Karpas-422 (cell line): ENCODE data around the gene CARM1. TPM values are rescaled to one million over a fixed set of nuclear protein-coding genes. Genes with fewer than 3 reads are reported as not detected.
"Not testable (repeated sequence)": the region's sequence is repeated elsewhere in the genome, so short reads cannot be mapped to it uniquely, and the experiment has no call there.

Experiments
- DNase-seq: peaks from one replicate; pipeline ENCODE4 v3.0.0-alpha.2; 2015
- H2AFZ ChIP-seq: fragments of 200-600 bp; sonication (generic); 2 replicates; pipeline ENCODE4 v1.6.1; 2014; ENCODE audit warnings: antibody characterized with exemption, low read length, mixed read lengths
- H3K27ac ChIP-seq: fragments of 200-600 bp; sonication (generic); 2 replicates; pipeline ENCODE4 v1.5.1; 2014; ENCODE audit warnings: mild to moderate bottlenecking, low read length, moderate library complexity
- H3K27me3 ChIP-seq: fragments of 200-600 bp; sonication (generic); 2 replicates; pipeline ENCODE4 v1.6.1; 2014; ENCODE audit warnings: low read length, mixed read lengths
- H3K36me3 ChIP-seq: fragments of 200-600 bp; sonication (generic); 2 replicates; pipeline ENCODE4 v1.6.1; 2014; ENCODE audit warnings: low read length, mixed read lengths; ENCODE audit not compliant: insufficient read depth
- H3K4me1 ChIP-seq: fragments of 200-600 bp; sonication (generic); 2 replicates; pipeline ENCODE4 v1.6.1; 2014; ENCODE audit warnings: mild to moderate bottlenecking, low read length, mixed read lengths
- H3K4me2 ChIP-seq: fragments of 200-600 bp; sonication (generic); 2 replicates; pipeline ENCODE4 v1.6.1; 2014; ENCODE audit warnings: low read length, low read depth, mild to moderate bottlenecking; ENCODE audit not compliant: poor library complexity, severe bottlenecking
- H3K4me3 ChIP-seq: fragments of 200-600 bp; sonication (generic); 2 replicates; pipeline ENCODE4 v1.5.1; 2014; ENCODE audit warnings: mild to moderate bottlenecking, antibody characterized with exemption, low read length, mixed read lengths
- H3K79me2 ChIP-seq: fragments of 200-600 bp; sonication (generic); 2 replicates; pipeline ENCODE4 v1.6.1; 2014; ENCODE audit warnings: mild to moderate bottlenecking, low read length, mixed read lengths
- H3K9ac ChIP-seq: fragments of 200-600 bp; sonication (generic); 2 replicates; pipeline ENCODE4 v1.6.0; 2014; ENCODE audit warnings: low read length
- H3K9me2 ChIP-seq: fragments of 200-600 bp; sonication (generic), shearing (Covaris generic); replicated peaks from 2 replicates; pipeline ENCODE4 v1.6.0; 2014; ENCODE audit warnings: mild to moderate bottlenecking, low read length, moderate library complexity; ENCODE audit not compliant: insufficient read depth
- H3K9me3 ChIP-seq: fragments of 300-700, 200-600 bp; sonication (generic); 2 replicates; pipeline ENCODE4 v1.6.1; 2014; ENCODE audit warnings: low read length, mixed read lengths
- H4K20me1 ChIP-seq: fragments of 200-600 bp; sonication (generic); 2 replicates; pipeline ENCODE4 v1.6.1; 2014; ENCODE audit warnings: mild to moderate bottlenecking, antibody characterized with exemption, low read length, low read depth; ENCODE audit not compliant: insufficient read depth
- total RNA-seq: library from RNA; depleted of rRNA; stranded (reverse); fragments of >200 nt; shearing (Covaris generic); gene quantifications from 2 replicates; pipeline ENCODE4 v1.2.3, GENCODE V29; 2014; ENCODE audit warnings: low replicate concordance

Gene CARM1
- total RNA-seq, 1 experiment from 2014 or later, result 38.2 TPM

GRCh38 chr19:10852941-10853340, 18.4 kb upstream of the CARM1 start:
- Histone ChIP-seq H3K4me3 (no peak overlapping the region), H2AFZ (no peak overlapping the region), H3K27ac (no peak overlapping the region), H3K27me3 (no peaks in the 10 kb centered on the region), H3K36me3 (no peaks in the 10 kb centered on the region), H3K9me3 (no peaks in the 10 kb centered on the region), H4K20me1 (no peaks in the 10 kb centered on the region), H3K4me2 (no peak overlapping the region), H3K4me1 (peaks cover 6% of the 10 kb centered on the region; the same call in 1 of the 2 replicates), H3K9ac (no peak overlapping the region), H3K79me2 (no peaks in the 10 kb centered on the region), H3K9me2 (no peaks in the 10 kb centered on the region)
- DNase-seq, result no peak

GRCh38 chr19:10854350-10855089, 16.8 kb upstream of the CARM1 start:
- DNase-seq, result no peak
- Histone ChIP-seq H3K4me2 (no peak overlapping the region), H3K4me3 (no peak overlapping the region), H3K9ac (no peak overlapping the region), H3K79me2 (no peaks in the 10 kb centered on the region), H3K9me2 (no peaks in the 10 kb centered on the region), H2AFZ (no peak overlapping the region), H3K27me3 (no peaks in the 10 kb centered on the region), H3K9me3 (no peaks in the 10 kb centered on the region), H3K36me3 (no peaks in the 10 kb centered on the region), H4K20me1 (no peaks in the 10 kb centered on the region), H3K27ac (no peak overlapping the region), H3K4me1 (peaks cover 3% of the 10 kb centered on the region)

GRCh38 chr19:10855879-10856522, 15.4 kb upstream of the CARM1 start:
- Histone ChIP-seq H3K79me2 (no peaks in the 10 kb centered on the region), H3K4me1 (peaks cover 3% of the 10 kb centered on the region), H3K36me3 (no peaks in the 10 kb centered on the region), H3K9me3 (no peaks in the 10 kb centered on the region), H3K9me2 (no peaks in the 10 kb centered on the region), H3K9ac (no peak overlapping the region), H3K27ac (no peak overlapping the region), H2AFZ (0 out of 2 replicates have a peak overlapping the region, but pooled peaks have one; percentile 62), H3K4me3 (no peak overlapping the region), H3K27me3 (no peaks in the 10 kb centered on the region), H4K20me1 (no peaks in the 10 kb centered on the region), H3K4me2 (no peak overlapping the region)
- peak; percentile 84 for DNase-seq

- H3K36me3 ChIP-seq, H3K27me3 ChIP-seq, H3K4me3 ChIP-seq, H3K9me3 ChIP-seq, H3K4me2 ChIP-seq, H3K27ac ChIP-seq, DNase-seq, H2AFZ ChIP-seq, H3K9ac ChIP-seq, H4K20me1 ChIP-seq, H3K9me2 ChIP-seq, H3K79me2 ChIP-seq, H3K4me1 ChIP-seq: not testable (repeated sequence)
These were observed 14.5 kb upstream of the CARM1 start for GRCh38 chr19:10856899-10857298.

- H3K4me2 ChIP-seq, result no peak overlapping the region
- no peaks in the 10 kb centered on the region for H3K36me3 ChIP-seq
- peak overlapping the region; percentile 35; the same call in 1 of the 2 replicates for H2AFZ ChIP-seq
- H3K4me3 ChIP-seq, result no peak overlapping the region
- peaks cover 9% of the 10 kb centered on the region for H3K4me1 ChIP-seq
- DNase-seq, result peak; percentile 85
- H3K9me2 ChIP-seq, result no peaks in the 10 kb centered on the region
- H3K9me3 ChIP-seq, result no peaks in the 10 kb centered on the region
- H3K9ac ChIP-seq, result no peak overlapping the region
- no peaks in the 10 kb centered on the region for H4K20me1 ChIP-seq
- no peak overlapping the region for H3K27ac ChIP-seq
- H3K27me3 ChIP-seq, result no peaks in the 10 kb centered on the region
- H3K79me2 ChIP-seq, result no peaks in the 10 kb centered on the region
These were observed 13.0 kb upstream of the CARM1 start for GRCh38 chr19:10858204-10858828.

- H2AFZ ChIP-seq, result no peak overlapping the region
- H3K9me3 ChIP-seq, result no peaks in the 10 kb centered on the region
- no peak overlapping the region for H3K4me2 ChIP-seq
- H3K9me2 ChIP-seq, result no peaks in the 10 kb centered on the region
- H3K4me3 ChIP-seq, result no peak overlapping the region
- H3K36me3 ChIP-seq, result no peaks in the 10 kb centered on the region
- no peak overlapping the region for H3K9ac ChIP-seq
- H4K20me1 ChIP-seq, result no peaks in the 10 kb centered on the region
- peak; percentile 83 for DNase-seq
- peaks cover 21% of the 10 kb centered on the region for H3K4me1 ChIP-seq
- no peak overlapping the region for H3K27ac ChIP-seq
- no peaks in the 10 kb centered on the region for H3K27me3 ChIP-seq
- H3K79me2 ChIP-seq, result no peaks in the 10 kb centered on the region
These were observed 10.2 kb upstream of the CARM1 start for GRCh38 chr19:10861103-10861651.

- H3K4me3 ChIP-seq, result no peak overlapping the region
- H3K9me3 ChIP-seq, result no peaks in the 10 kb centered on the region
- no peak for DNase-seq
- H3K27me3 ChIP-seq, result no peaks in the 10 kb centered on the region
- no peaks in the 10 kb centered on the region for H4K20me1 ChIP-seq
- H2AFZ ChIP-seq, result 0 out of 2 replicates have a peak overlapping the region, but pooled peaks have one; percentile 66
- H3K9ac ChIP-seq, result no peak overlapping the region
- no peaks in the 10 kb centered on the region for H3K36me3 ChIP-seq
- H3K4me2 ChIP-seq, result no peak overlapping the region
- no peak overlapping the region for H3K27ac ChIP-seq
- no peaks in the 10 kb centered on the region for H3K79me2 ChIP-seq
- H3K9me2 ChIP-seq, result no peaks in the 10 kb centered on the region
- peaks cover 28% of the 10 kb centered on the region for H3K4me1 ChIP-seq
These were observed 8.7 kb upstream of the CARM1 start for GRCh38 chr19:10862561-10863106.
